Frontal cortex (tissue), 4 donors: ENCODE data around the gene PPM1A. TPM values are rescaled to one million over a fixed set of nuclear protein-coding genes. Genes with fewer than 3 reads are reported as not detected.
A peak's percentile ranks its signal among the peaks of the same experiment; 100 is the strongest.

Experiments used
- DNase-seq, 2 donors: peaks; one replicate each; pipeline ENCODE4 v3.0.0; 2012; ENCODE audit warnings: low spot score in 2 of 2
- FAIRE-seq: peaks from 2 replicates; lab custom pipeline; 2012; peaks lifted over from hg19 to GRCh38; lab: Jason Lieb, UNC
- total RNA-seq: library from RNA; depleted of rRNA; stranded (reverse); fragments of >200 nt; gene quantifications from one replicate; pipeline ENCODE4 v1.2.3, GENCODE V29; 2014
- donor health status: control.
- donor health status: control.
- donor health status: control.

Gene PPM1A
- total RNA-seq, 1 donor from 2014 or later = 67.3 TPM

DNA sequence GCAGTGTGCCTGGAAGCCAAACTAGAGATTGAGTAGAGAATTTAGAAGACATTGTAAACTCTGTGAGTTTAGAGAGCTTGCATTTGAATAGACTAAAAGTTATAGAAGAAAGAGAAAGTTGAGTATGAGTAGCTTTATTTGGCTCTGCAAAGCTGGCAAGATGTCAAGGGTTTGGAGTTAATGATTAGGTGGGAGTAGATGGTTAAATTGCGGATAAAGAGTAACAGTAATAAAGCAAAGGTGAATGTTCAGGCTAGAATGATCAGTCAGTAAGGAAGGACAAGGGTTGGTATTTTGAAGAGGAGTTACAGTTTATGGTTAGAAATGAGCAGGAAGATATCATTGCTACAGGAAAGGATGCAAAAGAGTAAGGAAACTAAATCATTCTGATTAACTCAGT lies 5.2 kb downstream of the PPM1A start:
- no peak for DNase-seq
- FAIRE-seq = no peak

DNA sequence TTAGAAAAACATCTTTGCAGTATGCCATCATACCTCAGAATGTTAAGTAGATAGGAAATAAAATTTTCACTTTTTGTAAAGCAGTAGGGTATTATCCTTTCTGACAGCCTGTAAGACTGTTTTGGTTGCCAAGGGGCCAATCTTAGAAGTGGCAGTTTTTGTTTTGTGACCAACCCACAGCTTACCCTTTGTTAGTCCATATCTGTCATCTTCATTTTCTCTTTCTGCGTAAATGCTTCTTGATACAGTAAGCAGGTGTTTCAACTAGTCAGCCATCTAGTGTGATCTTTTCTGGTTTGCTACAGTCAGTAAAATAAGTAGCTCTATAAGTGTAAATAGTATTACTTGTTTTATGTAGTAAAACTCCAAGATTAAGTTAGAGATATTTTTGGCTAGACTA lies 8.8 kb downstream of the PPM1A start:
- no peak for DNase-seq

DNA sequence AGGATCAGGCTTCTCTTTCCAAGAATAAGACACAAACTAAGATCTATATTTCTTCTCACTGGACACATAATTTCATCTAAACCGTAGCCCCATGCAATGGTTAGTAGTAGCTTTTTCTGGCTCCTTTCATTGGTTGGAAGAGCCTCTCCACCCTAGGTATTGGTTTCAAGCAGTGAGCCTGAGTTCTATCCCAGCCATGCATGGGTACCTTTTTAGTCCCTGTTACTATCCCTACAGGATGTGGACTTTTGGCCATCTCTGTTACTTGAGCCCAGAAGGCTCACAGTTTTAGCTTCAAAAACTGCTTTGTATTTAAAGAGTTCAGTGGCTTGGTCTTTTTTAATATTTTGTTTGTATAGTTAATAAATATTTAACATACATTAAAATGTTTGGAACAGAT lies 16.1 kb downstream of the PPM1A start:
- no peak for DNase-seq
- FAIRE-seq = no peak

More for the DNA sequence above, 8.8 kb downstream of the PPM1A start:
- FAIRE-seq = no peak

DNA sequence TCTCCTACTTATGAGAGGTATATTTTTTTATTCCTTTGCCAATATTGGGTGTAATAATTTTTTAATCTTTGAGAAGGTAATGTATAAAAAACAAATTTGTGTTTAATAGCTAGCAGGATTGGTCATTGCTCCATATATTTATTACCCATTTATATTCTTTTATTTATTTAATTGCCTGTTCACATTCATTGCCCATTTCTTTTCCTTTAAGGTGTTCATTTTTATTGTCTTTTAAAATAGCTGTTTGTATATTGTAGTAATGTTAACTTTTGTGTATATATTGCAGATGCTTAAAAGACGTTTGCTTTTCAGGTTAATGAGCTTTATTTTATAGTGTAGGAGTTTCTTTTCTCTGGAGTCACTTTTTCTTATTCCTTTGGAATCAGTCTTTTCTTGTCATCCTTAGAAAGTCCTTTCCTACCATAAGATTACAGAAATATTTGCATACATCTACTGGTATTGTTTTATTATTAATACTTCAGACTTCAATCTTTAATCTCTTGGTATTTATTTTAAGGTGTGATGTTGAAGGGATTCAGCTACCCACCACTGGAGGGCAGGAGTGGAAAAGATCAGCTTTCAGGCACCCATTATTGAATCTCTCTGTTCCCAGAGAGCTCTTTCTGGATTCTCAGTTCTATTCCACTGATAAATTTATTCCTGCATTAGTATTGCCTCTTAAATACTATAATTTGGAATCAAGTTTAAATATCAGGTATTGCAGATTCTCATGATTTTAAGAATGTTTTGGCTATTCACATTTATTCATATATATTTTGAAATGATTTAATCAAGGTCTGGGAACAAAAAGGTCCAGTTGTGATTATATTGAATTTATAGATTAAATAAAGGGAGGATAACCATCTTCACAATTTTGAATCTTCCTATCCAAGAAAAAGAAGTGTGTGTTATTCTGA lies 17.3 kb downstream of the PPM1A start:
- DNase-seq (no peak), FAIRE-seq (peak; percentile 15)

DNA sequence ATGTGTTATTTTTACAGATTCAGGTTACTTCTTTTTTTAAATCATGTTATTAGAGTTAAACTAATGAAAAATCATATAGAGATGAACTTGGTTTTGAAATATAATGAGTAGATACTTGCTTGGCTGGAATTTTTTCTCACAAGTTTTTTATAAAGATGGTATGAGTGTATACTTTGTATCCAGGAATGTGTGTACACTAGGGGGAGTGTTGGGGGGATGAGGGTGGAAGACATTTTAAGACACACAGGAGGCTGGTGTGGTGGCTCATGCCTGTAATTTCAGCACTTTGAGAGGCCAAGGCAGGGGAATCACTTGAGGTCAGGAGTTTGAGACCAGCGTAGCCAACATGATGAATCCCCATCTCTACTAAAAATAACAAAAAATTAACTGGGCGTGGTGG lies 23.2 kb downstream of the PPM1A start:
- no peak for DNase-seq
- no peak for FAIRE-seq

DNA sequence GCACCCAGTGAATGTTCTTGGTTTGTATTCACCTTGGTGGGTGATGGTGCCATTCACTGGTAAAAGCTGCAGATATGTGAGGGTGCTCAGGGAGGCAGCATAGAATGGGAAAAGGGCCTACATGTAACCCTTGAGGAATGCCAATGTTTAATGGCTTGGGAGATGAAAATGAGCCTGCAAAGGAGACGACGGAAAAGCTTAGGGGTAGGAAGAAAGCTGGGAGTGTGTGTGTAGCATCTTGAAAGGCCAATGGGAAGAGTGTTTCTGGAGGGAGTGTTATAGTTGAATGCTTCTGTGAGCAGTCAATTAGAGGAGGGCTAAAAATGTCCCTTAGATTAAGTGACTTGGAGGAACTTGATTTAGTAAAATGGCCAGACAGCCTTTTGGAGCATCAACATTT lies 24.9 kb downstream of the PPM1A start:
- DNase-seq = no peak

DNA sequence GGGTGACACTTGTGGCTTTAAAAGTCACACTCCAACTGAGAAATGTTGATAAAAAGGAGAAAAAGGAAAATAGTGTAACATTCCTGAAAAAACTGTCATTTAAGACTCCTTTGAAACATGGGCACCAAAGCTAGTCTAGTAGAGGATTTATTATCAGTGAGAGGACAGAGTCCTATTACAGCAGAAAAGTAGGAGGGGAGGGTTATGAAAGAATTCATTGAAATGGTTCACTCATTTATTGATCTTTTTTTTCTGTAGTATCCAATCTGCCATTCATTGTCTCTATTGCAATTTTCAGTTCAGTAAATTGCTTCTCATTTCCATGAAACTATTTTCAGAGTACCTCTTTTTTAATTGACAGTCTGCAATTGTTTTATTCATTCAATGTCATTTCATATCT lies 25.4 kb downstream of the PPM1A start:
- FAIRE-seq (no peak), DNase-seq (no peak)

More for the DNA sequence above, 24.9 kb downstream of the PPM1A start:
- no peak for FAIRE-seq

DNA sequence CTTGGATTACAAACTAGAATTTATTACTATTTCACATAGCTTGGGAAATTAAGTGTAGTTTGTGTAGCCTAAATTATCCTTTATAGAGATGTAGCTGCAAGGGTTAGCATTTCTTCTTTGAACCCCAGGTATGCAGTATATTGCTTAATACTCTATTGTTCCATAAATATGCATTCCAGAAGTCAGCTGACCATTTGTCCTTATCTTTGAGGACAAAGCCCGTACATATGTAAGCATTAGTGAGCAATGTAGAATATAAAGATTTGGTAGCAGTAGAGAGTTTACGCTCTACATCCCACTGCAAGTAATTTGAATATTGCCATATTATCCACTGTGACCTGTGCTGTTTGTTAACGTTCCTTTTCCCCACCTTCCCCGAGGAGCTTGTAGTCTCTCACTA lies 26.9 kb downstream of the PPM1A start:
- no peak for DNase-seq
- no peak for FAIRE-seq

DNA sequence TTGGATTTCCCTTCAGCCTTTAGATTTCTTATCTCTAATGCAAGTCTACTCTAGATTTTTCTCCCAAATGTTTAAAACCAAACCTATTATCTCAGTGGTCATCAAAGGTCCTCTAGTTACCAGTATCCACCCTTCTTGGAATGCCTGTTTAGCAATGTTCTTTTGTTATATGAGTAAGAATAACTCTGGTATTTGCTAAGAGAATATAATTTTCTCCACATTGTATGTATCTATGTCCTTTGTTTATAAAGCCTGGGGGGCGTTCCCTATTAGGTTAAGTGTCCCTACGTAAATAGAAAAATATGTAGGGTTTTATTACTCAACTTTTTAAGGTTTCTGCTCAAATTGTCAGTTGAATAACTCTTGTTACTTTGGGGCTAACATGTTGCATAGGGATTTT lies 27.3 kb downstream of the PPM1A start:
- FAIRE-seq (no peak), DNase-seq (no peak)

DNA sequence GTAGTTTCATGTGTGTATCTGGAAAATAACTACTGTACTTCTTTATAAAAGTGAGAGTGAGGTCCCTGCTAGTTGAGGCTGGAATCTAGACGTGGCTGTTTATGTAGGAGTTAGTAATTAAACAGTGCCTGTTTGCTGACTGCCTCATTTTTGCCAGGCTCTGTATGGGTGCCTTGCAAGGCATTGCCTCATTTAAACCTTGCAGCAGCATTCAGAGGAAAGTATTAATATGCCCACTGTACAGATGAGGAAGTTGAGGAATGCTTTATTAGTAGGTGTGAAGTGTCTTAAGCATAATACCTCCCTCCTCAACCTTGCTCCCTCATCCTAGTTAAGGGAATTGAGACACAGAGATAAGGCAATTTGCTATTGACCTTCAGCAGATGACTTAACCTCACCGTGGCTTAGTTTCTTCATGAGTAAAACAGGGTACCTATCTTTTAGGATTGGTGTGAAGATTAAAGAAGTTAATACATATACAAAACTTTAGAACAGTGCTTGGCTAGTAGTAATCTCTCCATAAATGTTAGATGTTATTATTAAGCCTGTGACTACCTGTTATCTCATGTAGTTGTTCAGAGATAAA lies 28.7 kb downstream of the PPM1A start:
- no peak for DNase-seq
- FAIRE-seq = no peak

DNA sequence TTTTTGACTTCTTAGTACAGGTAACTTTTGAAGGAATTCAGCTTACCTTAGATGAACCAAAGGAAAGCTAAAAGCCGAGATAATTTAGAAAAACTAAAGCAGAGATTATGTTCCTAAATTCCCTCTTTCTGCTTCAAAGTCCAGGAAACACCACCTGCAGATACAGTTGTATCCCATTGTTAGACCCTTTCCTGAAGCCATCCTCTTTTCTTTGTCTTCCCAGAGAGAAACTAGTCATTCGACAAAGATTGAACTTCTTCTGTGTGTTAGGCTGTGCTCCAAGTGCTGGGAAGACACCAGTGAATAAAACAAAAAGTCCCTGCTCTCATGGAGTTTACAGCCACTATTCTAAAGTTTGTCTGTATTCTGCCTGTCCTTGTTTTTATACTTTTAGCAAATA lies 29.3 kb downstream of the PPM1A start:
- FAIRE-seq = no peak
- no peak for DNase-seq

DNA sequence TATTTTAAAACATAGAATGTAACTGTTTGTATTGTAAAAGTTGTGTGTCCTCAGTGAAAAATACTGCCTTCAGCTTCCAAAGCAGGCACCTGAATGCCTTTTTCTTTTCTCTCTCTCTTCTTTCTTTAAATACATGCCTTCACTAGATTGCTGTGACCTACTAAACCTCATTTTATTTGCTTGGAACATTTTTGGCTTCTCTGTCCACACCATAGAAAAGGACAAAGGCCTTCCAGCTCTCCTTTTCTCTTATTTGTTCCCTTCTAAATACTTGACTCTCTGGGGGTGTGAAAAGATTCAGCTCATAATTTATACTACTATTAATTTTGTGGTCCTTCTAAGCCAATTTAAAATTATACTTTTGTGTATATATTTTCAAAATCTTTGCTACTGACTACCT lies 38.4 kb downstream of the PPM1A start:
- FAIRE-seq (no peak), DNase-seq (no peak)

DNA sequence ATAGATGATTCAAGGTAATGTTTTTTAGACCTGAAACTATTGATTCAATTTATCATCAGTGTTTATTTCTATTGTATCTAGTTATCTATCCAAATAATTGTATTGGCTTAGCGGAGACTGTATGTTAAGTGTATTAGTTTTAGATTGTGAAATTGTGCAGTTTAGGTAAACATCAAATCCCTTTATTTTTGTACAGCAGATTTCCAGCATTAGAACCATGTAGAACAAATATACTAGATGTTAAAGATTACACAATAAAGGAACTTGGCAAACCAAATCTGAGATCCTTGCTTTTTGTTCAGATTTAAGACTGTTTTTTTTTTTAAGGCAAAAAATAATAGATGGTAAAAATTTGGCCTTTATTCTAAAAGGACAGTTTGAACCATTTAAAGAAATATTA lies 39.3 kb downstream of the PPM1A start:
- FAIRE-seq = peak; percentile 71

DNA sequence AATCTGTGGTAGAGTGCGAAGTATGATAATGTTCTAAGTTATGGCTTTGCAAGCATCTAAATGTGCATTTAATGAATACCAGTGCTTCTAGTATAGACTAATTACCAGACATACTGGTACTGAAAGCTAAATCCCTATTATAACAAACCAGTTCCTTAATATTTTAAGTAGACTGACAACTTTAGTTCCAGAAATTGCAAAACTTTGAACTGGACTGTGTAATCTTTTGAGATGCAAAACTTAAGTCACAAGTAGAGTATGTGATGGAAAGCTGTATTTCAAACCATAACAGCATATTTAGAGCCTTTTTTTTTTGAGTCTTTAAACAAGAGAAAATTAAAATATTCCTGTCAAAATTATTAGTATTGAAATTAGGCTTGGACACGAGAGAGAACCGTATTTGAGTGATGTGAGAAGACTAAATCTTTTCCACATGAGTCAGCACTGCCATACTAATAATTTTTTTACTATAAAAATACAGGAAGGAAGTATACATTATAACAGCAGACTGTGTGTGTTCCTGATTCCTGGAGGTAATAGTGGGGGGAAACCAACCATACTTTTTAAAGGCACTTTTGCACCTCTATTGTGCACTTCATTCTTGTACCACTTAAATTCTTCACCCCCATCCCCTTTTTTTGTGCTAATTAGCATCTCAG lies 45.5 kb downstream of the PPM1A start:
- no peak for FAIRE-seq
- no peak for DNase-seq

More for the DNA sequence above, 39.3 kb downstream of the PPM1A start:
- DNase-seq = no peak

DNA sequence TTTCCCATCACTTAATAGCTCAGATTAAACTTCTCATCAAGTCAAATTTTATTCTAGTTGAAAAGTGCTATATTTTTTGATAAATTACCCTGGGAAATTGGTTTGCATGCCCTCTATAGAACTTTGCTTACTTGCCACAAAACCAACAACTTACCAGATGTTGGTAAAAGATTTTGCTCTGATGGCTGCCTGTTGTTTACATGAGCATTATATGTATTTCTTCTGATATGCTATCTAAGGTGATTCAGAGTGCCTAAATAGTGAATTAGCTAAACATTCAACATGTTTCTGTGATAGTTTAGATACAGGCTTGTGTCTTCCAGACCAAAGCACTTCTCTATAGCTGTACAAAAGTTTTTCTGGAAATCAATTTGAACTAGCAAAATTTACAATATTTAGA lies 51.0 kb downstream of the PPM1A start:
- FAIRE-seq (no peak), DNase-seq (no peak)

DNA sequence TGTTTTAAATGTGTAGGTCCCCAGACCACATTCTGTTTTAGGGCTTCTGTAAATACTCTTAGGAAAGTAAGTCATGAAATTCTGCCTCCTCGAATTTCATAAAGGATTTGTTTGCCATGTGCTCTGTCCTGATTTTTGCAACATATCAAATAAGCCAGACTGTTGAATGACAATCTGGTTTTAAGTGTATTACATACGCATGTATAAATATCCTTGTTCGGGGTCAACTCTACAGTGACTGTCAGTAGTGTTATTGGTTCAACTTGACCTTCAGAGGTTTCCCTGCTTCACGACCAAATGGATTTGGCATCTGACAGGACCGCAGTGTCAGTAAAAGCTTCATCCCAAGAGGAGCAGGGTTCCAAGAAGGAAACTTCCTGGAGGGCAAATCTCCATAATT lies 52.7 kb downstream of the PPM1A start:
- FAIRE-seq (no peak), DNase-seq (no peak)

DNA sequence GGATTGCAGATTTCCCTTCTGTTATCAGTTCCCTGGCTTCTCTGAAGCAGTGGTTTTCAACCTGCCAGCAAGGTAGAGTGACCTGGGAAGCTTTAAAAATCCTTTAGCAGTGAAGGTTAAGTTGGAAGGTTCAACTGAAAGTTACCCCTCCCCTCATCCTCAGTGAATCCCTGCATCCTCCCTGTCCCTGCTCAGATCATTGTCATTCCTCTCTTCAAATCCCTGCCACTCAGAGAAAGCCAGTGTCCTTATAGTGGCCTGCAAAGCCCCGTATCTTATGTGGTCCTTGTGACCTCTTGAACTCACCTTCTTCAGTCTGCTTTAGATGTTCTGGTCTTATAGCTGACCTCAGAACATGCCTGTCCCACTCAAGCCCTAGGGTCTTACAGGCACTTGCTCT lies 53.6 kb downstream of the PPM1A start:
- DNase-seq = no peak
- FAIRE-seq = no peak

DNA sequence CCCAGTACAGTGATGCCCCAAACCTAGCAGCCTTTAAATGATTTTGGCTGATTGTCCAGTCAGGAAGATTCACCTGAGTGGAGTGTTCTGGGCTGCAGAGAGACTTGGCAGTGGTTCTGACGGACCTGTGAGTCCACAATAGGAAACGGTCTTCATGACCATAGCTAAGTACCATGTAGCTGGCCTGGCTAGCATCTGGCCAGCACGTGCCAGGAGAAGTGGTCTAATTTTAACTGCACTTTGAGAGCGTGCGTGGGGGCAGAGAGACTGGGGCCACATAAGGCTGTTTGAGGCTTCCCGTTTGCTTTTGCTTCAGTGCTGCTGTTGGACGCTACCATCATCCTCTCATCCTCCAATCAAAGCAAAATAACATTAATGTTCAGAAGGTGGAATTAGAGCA lies 54.7 kb downstream of the PPM1A start:
- FAIRE-seq (no peak), DNase-seq (no peak)

DNA sequence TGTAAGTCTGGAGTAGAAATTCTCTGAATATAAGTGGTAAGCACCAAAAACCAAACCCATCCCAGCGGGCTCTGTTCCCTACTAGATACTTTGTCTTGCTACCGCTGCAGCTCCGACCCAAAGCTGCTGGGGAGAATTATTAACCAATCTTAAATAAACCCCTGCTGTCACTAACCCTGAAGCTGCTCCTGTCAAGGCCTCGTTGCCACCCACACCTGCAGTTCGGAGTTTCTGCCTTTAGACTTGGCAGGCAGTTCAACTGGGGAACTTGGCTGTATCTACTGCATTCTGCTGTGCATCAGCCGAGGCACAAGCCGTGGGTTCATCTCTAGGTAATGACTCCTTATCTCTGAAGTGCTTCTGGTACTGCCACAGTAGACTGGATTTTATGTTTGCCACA lies 55.5 kb downstream of the PPM1A start:
- FAIRE-seq = no peak

DNA sequence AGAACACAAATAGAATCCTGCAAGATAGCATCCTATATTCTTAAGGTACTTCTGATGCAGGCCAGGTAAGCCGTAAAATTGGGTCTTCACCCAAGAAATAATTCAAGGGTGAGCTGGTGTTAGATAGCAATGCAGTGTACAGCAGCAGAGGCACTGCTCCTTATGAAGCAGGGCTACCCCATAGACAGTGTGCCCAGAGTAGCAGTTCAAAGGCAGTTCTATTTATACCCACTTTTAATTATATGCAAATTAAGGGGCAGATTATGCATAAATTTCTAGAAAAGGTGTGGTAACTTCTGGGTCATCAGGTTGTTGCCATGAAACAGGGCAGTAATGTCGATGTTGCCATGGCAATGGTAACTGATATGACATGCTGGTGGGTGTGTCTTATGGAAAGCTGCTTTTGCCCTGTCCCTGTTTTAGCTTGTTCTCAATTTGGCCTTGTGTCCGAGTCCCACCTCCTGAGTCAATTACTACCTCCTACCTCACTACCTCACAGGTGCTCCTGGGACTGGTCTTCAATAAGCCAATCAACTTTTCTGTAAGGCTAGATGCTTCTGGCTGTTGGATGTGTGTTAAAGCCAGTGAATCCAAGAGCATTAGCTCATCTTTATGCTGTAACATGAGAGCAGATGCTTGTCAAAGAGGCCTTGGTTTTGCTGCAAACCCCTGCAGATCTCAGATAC lies 61.0 kb downstream of the PPM1A start:
- FAIRE-seq (no peak), DNase-seq (no peak)

More for the DNA sequence above, 55.5 kb downstream of the PPM1A start:
- DNase-seq = no peak
